Mucosa of gallbladder (tissue), 1 donor: ENCODE measurements around the gene TOP3B. TPM values are rescaled to one million over a fixed set of nuclear protein-coding genes. Genes with fewer than 3 reads are reported as not detected.
A peak's percentile ranks its signal among the peaks of the same experiment; 100 is the strongest.

ENCODE experiments used
- DNase-seq: peaks from one replicate; pipeline ENCODE4 v3.0.0-alpha.2; 2020; ENCODE audit warnings: low spot score
- total RNA-seq: library from RNA; stranded (reverse); gene quantifications from one replicate; pipeline ENCODE4 v1.2.1, GENCODE V29; 2021
- donor health status: DM: no; HTN: no; CAD: no.

Gene TOP3B, protein sequence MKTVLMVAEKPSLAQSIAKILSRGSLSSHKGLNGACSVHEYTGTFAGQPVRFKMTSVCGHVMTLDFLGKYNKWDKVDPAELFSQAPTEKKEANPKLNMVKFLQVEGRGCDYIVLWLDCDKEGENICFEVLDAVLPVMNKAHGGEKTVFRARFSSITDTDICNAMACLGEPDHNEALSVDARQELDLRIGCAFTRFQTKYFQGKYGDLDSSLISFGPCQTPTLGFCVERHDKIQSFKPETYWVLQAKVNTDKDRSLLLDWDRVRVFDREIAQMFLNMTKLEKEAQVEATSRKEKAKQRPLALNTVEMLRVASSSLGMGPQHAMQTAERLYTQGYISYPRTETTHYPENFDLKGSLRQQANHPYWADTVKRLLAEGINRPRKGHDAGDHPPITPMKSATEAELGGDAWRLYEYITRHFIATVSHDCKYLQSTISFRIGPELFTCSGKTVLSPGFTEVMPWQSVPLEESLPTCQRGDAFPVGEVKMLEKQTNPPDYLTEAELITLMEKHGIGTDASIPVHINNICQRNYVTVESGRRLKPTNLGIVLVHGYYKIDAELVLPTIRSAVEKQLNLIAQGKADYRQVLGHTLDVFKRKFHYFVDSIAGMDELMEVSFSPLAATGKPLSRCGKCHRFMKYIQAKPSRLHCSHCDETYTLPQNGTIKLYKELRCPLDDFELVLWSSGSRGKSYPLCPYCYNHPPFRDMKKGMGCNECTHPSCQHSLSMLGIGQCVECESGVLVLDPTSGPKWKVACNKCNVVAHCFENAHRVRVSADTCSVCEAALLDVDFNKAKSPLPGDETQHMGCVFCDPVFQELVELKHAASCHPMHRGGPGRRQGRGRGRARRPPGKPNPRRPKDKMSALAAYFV
- 33.1 TPM for total RNA-seq

DNA sequence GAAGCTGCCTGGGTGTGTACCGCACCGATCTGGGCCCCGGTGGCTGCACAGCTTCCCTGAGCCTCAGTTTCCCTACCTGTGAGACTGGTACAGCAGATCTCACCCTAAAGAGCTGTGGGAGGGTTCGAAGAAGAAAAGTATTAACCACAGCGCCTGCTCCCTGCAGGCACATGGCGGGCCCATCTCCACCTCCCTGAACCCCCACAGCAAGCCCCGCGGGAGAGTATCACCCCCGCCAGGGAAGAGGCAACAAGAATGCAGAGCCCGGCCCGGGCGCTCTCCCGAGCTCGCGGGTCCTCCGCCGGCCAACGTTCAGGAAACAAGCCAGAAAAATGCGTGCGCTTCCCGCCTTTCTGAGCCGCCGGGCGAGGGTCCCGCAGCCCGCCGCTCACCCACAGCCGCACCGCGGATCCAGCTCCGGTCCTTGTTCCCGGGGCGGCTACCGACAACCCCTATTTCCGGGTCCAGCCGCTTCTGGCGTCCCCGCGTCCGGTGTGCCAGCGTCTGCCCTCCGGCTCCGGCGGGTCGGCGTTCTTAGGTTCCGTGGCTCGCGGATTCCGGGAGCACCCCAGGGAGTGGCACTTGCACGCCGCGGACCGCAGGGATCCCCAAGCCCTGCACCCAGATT is at the start of gene TOP3B:
Gene TOP3B (minus strand): TSS at position 450 of the 628 bp plus-strand sequence. CDS start 7,078 bp downstream, outside the sequence.
- DNase-seq = peak; percentile 75

DNA sequence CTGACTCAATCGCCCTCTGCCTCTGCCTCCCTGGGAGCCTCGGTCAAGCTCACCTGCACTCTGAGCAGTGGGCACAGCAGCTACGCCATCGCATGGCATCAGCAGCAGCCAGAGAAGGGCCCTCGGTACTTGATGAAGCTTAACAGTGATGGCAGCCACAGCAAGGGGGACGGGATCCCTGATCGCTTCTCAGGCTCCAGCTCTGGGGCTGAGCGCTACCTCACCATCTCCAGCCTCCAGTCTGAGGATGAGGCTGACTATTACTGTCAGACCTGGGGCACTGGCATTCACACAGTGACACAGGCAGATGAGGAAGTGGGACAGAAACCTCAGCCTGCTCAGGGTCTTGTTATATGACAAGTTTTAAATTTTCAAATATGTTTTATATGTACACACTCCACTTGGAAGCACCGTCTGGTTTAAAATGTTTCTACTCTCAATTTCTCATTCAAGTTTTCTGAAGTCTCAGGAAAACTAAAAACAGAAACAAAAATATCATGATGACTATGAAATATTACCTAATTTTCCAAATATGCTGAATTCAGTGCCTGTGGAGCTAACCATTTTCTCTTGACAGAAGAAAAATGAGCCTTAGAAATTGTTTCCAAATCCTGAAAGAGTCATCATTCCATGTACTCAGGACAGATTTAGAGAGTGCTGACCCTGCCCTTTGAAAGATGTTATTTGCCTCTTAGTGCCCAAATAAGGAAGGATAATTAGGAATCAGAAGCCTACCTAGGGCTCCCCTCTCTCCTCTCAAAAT is 48.8 kb upstream of the TOP3B start:
- no peak for DNase-seq

DNA sequence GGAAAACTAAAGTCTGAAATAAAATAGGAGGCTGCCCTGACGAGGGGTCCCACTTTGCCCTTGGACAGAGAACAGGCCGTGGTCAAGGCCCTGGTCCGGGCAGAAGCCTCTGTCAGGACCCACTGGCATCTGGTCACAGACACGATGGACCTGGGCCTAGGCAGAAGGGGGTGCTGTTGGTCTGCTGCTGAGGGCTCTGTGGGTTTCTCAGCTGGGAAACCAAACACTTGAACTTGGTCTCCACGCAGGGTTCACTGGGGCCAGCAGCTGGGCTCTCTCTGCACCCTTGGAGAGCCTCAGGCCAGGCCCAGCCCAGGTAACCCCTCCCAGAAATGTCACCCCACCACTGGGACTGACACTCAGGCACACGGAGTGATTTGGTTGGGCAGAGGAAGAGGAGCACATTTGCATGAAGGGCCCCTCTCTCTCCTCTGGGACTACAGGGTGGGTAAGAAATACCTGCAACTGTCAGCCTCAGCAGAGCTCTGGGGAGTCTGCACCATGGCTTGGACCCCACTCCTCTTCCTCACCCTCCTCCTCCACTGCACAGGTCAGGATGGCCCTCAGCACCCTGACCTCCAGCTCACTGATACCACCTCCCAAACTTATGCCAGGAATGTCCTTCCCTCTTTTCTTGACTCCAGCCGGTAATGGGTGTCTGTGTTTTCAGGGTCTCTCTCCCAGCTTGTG is 48.1 kb upstream of the TOP3B start:
- no peak for DNase-seq

DNA sequence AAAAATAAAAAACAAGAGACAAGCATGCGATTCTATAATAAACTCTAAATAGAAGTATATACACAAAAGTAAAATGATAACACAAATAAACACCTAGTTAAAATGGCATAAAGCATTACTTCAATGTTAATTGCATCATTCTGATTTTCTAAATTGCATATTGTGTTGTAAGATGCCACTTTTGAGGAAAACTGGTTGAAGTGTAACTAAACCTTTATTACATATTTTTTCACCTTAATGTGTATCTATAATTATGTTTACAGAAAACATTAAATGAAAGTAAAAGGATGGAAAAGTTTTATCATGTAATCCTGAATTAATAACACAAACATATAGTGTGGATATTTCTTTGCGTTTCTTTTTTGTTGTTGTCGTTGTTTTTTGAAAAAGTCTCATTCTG is 45.4 kb upstream of the TOP3B start:
- DNase-seq = no peak

DNA sequence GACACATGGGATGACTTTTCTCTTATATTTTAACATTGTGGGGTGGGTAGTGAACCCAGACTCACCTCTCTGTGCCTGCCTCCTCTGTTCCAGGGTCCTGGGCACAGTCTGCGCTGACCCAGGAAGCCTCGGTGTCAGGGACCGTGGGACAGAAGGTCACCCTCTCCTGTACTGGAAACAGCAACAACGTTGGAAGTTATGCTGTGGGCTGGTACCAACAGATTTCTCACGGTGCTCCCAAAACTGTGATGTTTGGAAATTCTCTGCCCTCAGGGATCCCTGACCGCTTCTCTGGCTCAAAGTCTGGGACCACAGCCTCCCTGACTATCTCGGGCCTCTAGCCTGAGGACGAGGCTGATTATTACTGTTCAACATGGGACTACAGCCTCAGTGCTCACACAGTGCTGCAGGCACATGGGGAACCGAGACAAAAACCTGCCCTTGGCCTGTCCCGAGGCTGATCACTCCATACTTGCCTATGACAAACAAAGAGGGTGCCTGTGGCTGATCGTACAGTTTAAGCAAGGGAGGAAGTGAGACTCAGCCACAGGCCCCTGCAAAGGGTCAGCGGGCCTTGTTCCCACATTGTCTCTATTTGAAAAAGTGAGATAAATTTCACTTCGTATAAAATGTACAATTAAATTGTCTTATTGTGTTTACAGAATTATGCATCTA is 43.7 kb upstream of the TOP3B start:
- DNase-seq = no peak

DNA sequence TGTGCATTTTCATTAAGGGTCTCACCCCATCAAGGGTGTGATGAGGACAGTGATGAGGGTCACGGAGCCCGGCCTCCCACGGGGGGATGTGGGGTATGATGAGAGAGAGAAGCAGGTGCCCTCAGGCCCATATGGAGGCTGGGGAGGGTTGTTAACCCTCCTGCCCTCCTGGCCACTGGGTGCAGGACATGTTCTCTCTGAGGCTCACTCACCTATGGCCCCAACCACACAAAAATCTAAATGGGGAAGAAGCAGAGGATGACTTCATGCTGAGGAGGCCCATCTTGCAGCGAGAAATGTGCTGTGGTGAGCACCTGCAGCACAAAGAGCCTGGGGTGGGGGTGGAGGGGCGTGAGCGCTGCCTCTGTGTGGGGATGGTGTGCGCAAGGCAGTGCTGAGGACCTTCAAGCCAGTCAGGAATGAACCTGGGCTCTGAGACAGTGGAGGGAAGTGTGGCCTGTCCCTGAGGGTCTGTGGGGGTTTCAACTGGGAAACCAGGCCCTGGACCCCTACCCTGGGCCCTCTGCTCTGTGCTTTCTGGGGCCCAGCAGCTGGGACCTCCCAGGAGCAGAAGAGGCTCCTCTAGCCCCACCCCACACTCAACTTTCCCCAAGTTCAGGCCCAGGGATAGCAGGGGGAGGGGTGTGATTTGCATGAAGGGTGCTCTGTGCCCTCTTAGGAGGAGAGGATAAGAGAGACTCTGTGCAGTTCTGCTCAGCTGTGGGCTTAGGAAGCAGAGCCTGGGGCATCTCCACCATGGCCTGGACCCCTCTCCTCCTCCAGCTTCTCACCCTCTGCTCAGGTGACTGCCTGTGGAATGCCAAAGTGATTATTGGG is 43.0 kb upstream of the TOP3B start:
- DNase-seq = no peak

DNA sequence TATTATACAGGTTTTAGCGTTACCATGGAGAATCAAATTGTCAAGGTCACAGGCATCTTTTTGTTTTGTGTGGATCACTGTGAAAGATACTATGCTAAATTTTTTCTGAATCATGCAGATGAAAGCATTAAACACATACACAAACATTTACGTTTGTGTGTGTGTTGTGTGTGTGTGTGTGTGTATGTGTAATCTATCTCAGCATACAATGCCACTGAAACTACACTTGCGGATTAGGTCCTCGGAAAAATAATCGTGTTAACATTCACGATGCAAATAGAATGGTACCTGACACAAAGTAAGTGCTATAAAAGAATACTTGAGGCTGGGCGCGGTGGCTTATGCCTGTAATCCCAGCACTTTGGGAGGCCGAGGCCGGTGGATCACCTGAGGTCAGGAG is 41.9 kb upstream of the TOP3B start:
- no peak for DNase-seq

DNA sequence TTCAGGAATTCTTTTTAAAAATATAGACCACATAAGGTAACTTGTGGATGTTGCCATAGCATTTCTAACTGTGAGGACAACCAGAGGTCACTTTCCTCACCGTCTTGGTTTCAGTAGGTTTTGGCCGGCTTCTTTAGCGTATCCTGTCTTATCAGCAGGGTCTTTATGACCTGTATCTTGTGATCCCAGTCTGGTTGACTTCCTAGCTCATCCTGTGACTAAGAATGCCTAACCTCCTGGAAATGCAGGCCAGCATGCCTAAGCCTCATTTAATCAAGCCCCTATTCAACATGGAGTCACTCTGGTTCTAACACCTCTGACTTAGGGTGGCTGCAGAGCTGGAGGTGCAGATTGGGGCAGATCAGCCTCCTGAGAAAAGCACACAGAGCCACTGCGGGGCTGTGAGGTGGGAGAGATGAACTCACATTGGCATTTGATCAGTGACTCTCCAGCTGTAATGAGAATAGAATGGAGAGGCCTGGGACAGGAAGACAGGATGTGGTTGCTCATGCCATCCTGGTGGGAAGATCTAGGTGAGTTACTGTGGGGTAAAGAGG is 41.1 kb upstream of the TOP3B start:
- no peak for DNase-seq

DNA sequence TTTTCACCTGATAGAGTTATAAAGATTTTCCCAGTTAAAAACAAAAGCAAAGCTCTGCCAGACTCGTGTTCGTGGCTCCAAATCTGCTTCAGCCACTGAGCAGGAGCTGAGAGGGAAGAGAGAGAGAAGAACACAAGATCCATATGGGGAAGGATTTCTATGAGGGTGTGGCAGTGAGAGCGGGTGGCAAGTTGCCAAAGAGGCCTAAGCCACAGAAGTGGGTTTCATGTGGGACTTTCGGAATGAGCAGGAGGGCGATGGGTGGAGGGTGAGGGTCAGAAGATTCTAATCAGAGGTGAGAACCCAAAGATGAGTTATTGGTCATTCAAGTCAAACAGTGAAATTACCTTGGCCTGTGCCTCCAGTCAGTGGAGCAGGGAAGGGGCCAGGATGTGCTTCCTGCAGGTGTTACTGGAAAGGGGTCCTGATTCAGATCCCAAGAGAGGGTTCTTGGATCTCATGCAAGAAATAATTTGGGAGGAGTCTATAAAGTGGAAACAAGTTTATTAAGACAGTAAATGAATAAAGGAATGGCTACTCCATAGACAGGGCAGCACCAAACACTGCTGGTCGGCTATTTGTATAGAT is 40.5 kb upstream of the TOP3B start:
- no peak for DNase-seq

DNA sequence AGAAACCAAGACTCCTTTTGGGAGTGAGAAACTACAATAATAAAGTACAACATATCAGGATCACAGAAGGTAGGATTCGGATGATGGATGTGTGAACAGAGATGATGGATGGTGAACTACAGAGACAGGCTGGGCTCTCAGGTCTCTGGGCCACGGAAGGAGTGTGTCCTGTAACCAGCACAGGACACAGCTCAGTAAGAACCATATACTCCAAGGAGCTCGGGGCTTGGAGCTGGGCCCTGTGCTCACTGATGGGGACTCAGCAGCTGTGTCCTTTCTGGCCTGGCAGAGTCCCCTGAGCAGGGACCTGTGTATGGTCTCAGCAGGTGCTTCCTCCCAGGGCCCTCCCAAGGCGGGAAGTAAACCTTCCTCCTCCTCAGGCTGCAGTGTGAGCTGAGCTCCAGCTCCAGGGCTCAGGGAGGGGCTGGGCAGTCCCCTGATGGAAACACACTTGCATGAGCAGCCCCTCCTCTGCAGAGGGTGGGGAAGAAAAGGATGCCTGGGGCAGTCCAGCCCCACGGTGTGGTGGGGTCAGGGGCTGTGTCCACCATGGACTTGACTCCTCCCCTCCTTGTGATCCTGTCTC is 39.8 kb upstream of the TOP3B start:
- DNase-seq = no peak

DNA sequence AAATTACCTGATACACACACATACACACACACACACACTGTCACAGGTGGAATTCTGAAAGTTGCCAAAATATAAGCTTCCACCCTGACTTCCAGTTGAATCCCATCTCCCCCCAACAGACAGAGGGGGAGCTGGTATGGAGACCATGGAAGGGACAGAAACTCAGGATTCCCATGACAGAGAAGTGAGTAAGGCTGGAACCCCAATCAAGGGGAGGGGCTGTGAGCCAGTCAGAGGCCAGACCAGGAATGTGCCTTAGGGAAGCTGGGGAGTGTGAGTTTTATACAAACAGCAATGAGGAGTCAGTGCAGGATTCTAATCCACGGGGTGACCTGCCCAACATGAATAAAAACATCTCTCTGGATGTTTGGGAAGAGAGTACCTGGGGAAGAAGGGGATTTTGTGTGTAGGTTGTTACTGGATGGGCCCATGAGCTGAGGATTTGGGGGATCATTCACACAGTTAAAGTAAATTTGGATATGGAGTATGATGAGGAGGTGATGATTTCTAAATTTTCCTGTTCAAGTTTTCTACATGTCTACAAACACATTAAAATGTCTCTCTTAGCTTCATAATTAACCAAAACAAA is 38.7 kb upstream of the TOP3B start:
- DNase-seq = no peak

DNA sequence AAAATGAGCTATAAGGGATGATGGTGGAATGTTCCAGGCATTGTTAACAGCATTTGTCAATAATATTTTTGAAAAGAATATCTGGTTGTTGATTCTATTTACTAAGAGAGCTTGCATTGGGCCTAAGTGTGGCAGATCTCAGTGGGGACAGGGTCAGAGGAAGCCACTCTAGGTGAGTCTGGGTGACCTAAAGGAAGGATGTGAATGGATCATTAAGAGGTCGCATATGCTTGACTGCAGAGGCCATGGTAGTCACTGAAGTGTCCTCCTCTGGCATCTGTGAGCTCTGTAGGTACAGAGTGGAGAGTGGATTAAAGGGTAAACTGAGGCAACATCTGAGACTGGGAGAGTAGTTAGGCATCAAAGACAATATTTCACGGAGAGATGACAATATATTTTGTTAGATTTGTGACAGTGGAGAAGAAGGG is 37.9 kb upstream of the TOP3B start:
- no peak for DNase-seq

DNA sequence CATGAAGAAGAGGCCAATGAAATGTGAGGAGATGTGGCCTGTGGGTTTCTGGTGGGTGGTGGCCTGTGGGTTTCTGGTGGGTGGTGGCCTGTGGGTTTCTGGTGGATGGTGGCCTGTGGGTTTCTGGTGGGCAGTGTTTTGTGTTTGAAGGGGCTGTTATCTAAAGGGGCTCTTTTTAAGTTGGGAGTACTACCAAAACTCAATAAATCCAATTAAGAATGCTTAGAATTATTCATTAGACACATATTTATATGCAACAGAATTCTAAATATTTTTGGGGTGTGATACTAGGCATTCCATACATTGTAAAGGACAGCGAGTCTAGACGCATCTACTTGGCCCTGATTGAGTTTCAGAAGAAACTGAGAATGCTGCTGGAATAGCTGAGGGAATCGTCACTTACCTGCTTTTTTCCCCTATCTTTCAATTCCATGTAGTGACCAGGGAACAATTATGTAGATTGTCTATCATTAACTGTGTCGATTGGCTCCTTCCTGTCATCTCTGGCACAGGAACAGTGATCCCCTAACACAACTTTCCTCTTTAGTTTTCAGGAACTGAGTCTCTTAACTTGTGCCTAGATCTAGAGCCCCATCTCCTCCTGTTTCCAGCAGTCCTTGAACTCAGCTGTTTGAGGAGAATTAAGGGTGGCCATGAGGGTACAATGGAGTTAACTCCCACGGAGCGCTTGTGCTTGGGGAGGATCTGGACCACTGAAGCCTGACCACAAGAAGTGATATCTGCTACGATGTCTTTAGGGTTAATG is 37.3 kb upstream of the TOP3B start:
- no peak for DNase-seq

DNA sequence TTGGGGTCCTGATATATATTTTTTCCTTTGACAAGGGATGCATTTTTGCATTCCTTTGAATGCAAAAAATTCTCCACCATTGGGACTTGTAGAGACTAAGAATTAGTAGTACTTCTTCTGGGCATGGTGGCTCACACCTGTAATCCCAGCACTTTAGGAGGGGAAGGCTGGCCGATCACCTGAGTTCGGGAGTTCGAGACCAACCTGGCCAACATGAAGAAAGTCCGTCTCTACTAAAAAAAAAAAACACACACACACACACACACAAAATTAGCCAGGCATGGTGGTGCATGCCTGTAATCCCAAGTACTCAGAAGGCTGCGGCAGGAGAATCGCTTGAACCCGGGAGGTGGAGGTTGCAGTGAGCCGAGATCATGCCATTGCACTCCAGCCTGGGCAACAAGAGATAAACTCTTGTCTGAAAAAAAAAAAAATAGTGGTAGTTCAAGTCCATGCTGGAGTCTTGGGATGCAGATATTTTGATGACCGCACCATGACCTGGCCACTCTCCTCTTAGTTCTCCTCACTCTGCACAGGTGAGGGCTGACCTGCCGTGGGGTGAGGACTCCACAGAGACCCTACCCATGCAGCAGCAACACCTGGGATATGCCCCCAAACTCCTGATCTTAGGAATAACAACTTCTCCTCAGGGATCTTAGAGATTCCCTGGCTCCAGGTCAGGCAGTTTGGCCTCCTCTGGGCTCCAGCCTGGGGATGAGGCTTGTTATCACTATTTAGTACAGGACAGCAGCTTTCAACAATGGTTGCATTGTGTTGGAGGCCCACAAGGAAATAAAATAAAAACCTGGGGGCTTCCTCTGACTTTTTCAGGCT is 36.5 kb upstream of the TOP3B start:
- DNase-seq = no peak

DNA sequence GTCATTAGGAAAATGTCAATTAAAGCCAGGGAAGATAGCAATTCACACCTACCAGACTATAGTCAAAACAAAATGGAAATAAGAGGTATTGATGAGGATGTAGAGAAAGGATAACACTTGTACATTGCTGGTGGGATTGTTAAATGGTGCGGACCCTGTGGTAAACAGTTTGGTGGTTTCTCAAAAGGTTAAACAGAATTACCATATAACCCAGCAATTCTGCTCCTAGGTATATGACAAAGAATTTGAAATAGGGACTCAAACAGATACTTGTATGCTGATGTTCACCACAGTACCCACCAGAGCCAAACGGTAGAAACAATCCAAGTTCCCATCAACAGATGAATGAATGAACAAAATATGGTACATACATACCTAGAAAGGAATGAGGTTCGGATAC is 33.0 kb upstream of the TOP3B start:
- DNase-seq = no peak

DNA sequence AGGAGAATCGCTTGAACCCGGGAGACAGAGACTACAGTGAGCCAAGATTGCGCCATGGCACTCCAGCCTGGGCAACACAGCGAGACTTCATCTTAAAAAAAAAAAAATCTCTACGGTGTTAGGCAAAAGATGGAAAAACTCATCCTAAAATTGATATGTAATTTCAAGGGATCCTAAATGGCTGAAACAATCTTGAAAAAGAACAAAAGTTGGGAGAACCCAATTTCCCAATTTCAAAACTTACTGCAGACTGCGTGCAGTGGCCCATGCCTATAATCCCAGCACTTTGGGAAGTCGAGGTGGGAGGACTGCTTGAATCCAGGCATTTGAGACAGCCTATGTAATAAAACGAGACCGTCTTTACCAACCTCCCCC is 31.7 kb upstream of the TOP3B start:
- no peak for DNase-seq
